GM12873 (cell line): ENCODE data around the gene RSKR.

ENCODE experiments used
- CTCF ChIP-seq: IDR thresholded peaks from 2 replicates; pipeline ENCODE4 v1.5.1; 2012; ENCODE audit warnings: low read depth, mild to moderate bottlenecking, moderate library complexity, low read length, control low read depth; ENCODE audit not compliant: insufficient read depth; ENCODE audit errors: missing control alignments

RSKR gene

GRCh38 chr17:28615260-28615940 is 1.4 kb upstream of the RSKR start:
- no peak for TF ChIP-seq CTCF

GRCh38 chr17:28612936-28613872 is 781 bp downstream of the RSKR start:
- TF ChIP-seq CTCF: peak; percentile 74

GRCh38 chr17:28612531-28612930 is 1.5 kb downstream of the RSKR start:
- TF ChIP-seq CTCF: no peak

GRCh38 chr17:28610376-28610775 is 3.6 kb downstream of the RSKR start:
- no peak for TF ChIP-seq CTCF

- no peak for TF ChIP-seq CTCF
Measured at GRCh38 chr17:28599311-28600184, 14.4 kb downstream of the RSKR start.

GRCh38 chr17:28598799-28599310 is 15.1 kb downstream of the RSKR start, which contains the start of gene SPAG5:
Gene SPAG5 (minus strand): TSS chr17:28599025. CDS start chr17:28598946, 79 bp downstream.
- no peak for TF ChIP-seq CTCF

- TF ChIP-seq CTCF: no peak
Measured at GRCh38 chr17:28598389-28598788, 15.6 kb downstream of the RSKR start.
